Lower leg skin (tissue), 3 donors: ENCODE results near the gene FNIP1.

Source experiments
- POLR2A ChIP-seq, 2 donors: fragments of 450-650 bp; IDR thresholded peaks; one replicate each; pipeline ENCODE4 v1.6.1; 2016 to 2017; ENCODE audit warnings: antibody characterized with exemption in 2 of 2, mild to moderate bottlenecking in 1 of 2, moderate library complexity in 1 of 2
- TF ChIP-seq, protein P1 (sequence below), 3 donors: fragments of 450-650 bp; IDR thresholded peaks; one replicate each; pipeline ENCODE4 v1.5.1; 2016; ENCODE audit warnings: antibody characterized with exemption in 3 of 3, mild to moderate bottlenecking in 3 of 3, moderate library complexity in 2 of 3

DNA sequence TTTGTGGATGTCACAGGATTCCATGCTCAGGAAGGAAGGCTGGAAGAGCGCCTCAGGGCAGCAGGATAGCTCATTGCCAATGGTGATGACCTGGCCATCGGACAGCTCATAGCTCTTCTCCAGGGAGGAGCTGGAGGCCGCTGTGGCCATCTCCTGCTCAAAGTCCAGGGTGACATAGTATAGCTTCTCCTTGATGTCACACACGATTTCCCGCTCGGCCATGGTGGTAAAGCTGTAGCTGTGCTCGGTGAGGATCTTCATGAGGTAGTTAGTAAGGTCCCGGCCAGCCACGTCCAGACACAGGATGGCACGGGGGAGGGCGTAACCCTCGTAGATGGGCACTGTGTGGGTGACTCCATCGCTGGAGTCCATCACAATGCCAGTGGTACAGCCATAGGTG is 137.5 kb downstream of the FNIP1 start:
- TF ChIP-seq, protein P1, sequence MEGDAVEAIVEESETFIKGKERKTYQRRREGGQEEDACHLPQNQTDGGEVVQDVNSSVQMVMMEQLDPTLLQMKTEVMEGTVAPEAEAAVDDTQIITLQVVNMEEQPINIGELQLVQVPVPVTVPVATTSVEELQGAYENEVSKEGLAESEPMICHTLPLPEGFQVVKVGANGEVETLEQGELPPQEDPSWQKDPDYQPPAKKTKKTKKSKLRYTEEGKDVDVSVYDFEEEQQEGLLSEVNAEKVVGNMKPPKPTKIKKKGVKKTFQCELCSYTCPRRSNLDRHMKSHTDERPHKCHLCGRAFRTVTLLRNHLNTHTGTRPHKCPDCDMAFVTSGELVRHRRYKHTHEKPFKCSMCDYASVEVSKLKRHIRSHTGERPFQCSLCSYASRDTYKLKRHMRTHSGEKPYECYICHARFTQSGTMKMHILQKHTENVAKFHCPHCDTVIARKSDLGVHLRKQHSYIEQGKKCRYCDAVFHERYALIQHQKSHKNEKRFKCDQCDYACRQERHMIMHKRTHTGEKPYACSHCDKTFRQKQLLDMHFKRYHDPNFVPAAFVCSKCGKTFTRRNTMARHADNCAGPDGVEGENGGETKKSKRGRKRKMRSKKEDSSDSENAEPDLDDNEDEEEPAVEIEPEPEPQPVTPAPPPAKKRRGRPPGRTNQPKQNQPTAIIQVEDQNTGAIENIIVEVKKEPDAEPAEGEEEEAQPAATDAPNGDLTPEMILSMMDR (IDR thresholded peaks at IDR 0.05), result no peak
- no peak for TF ChIP-seq POLR2A (IDR thresholded peaks at IDR 0.05)
